PC-9 (cell line): ENCODE measurements around the gene ABI2. TPM values are rescaled to one million over a fixed set of nuclear protein-coding genes. Genes with fewer than 3 reads are reported as not detected.

Experiments used
- BruUV-seq: library from RNA; stranded (reverse); fragments of 400-500 nt; replicated peaks from 2 replicates; lab custom pipeline; 2021; lab: Mats Ljungman, UMichigan
- CTCF ChIA-PET: fragments of 300-600 bp; sonication (Branson Sonifier 250); formaldehyde crosslinking; loops from one replicate; lab custom pipeline; 2022; ENCODE audit warnings: antibody characterized with exemption; lab: Charles Lee
- POLR2A ChIA-PET: fragments of 300-600 bp; sonication (Branson Sonifier 250); formaldehyde crosslinking; loops from one replicate; lab custom pipeline; 2022; ENCODE audit warnings: antibody characterized with exemption; ENCODE audit not compliant: unreplicated experiment; lab: Charles Lee
- DNase-seq, 2 experiments: peaks; one replicate each; pipeline versions ENCODE4 v3.0.0 to v3.0.0-alpha.2; 2015 to 2022; ENCODE audit warnings: mixed read lengths in 1 of 2
- H2AFZ ChIP-seq: fragments of 200-600 bp; sonication (generic); 2 replicates; pipeline ENCODE4 v1.8.1; 2017; ENCODE audit warnings: antibody characterized with exemption
- H3F3A ChIP-seq: fragments of 200-600 bp; sonication (generic); 2 replicates; pipeline ENCODE4 v1.8.1; 2017; ENCODE audit warnings: antibody characterized with exemption, mild to moderate bottlenecking, low read depth; ENCODE audit not compliant: insufficient read depth
- H3K27ac ChIP-seq: fragments of 200-600 bp; sonication (generic); 2 replicates; pipeline ENCODE4 v1.6.1; 2016; ENCODE audit warnings: mixed run types
- H3K27me3 ChIP-seq: fragments of 200-600 bp; sonication (generic); 2 replicates; pipeline ENCODE4 v1.6.1; 2016; ENCODE audit warnings: low read depth, mixed run types; ENCODE audit not compliant: insufficient read depth
- H3K36me3 ChIP-seq: fragments of 200-600 bp; sonication (generic); 2 replicates; pipeline ENCODE4 v1.6.1; 2016; ENCODE audit warnings: low read depth, mixed run types
- H3K4me1 ChIP-seq: fragments of 200-600 bp; sonication (generic); replicated peaks from 2 replicates; pipeline ENCODE4 v1.6.1; 2016; ENCODE audit warnings: mixed run types; ENCODE audit not compliant: insufficient read depth
- H3K4me2 ChIP-seq: fragments of 200-600 bp; sonication (generic); 2 replicates; pipeline ENCODE4 v1.6.1; 2017; ENCODE audit warnings: mixed run types
- H3K4me3 ChIP-seq: fragments of 200-600 bp; sonication (generic); 2 replicates; pipeline ENCODE4 v1.6.1; 2016; ENCODE audit warnings: mixed run types
- H3K79me2 ChIP-seq: fragments of 200-600 bp; sonication (generic); 2 replicates; pipeline ENCODE4 v1.6.1; 2017; ENCODE audit warnings: low read depth, mixed run types
- H3K9me2 ChIP-seq: fragments of 200-600 bp; sonication (generic); 2 replicates; pipeline ENCODE4 v1.8.1; 2017; ENCODE audit warnings: mild to moderate bottlenecking; ENCODE audit not compliant: insufficient read depth
- H3K9me3 ChIP-seq: fragments of 200-600 bp; sonication (generic); 2 replicates; pipeline ENCODE4 v1.8.1; 2016; ENCODE audit warnings: low read depth; ENCODE audit not compliant: insufficient read depth
- H4K20me1 ChIP-seq: fragments of 200-600 bp; sonication (generic); 2 replicates; pipeline ENCODE4 v1.8.1; 2017; ENCODE audit not compliant: insufficient read depth
- EZH2 ChIP-seq: fragments of 200-600 bp; sonication (generic); IDR thresholded peaks from 2 replicates; pipeline ENCODE4 v1.8.0; 2017; ENCODE audit warnings: antibody characterized with exemption, low read depth
- intact Hi-C: fragments of 100-400 bp; cut with micrococcal nuclease; formaldehyde crosslinking; loops from one replicate; pipeline ENCODE4 v1.10.0; 2022; ENCODE audit not compliant: unreplicated experiment
- total RNA-seq: library from RNA; stranded (reverse); gene quantifications from 2 replicates; pipeline ENCODE4 v1.2.3, GENCODE V29; 2021
- TF ChIP-seq, protein P1 (sequence below): fragments of 200-600 bp; sonication (generic); conservative IDR thresholded peaks from 2 replicates; pipeline ENCODE4 v1.6.1; 2017; ENCODE audit warnings: mixed run types, antibody characterized with exemption, mild to moderate bottlenecking, moderate library complexity

The ABI2 gene
- total RNA-seq, 1 experiment from 2014 or later = 54.3 TPM

DNA sequence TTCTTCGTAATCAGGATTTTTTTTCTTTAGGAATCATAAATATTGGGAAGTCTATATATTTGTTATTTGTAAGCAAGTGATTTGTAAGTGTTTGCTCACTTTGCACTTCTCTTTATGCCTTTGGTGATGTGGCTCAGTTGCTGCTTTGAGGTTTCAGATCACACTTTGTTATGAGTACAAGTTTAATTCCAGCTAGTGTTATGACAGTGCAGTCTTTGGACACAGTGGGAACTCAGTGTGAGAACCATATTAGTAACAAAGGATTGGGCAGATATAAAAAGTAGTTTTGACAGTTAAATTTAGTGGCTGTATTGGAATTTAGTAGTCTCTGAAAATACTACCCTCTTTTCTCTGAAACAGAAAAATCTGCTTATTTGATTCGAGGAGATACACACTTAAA is 67.7 kb downstream of the ABI2 start:
- POLR2A ChIA-PET = no interaction called here

DNA sequence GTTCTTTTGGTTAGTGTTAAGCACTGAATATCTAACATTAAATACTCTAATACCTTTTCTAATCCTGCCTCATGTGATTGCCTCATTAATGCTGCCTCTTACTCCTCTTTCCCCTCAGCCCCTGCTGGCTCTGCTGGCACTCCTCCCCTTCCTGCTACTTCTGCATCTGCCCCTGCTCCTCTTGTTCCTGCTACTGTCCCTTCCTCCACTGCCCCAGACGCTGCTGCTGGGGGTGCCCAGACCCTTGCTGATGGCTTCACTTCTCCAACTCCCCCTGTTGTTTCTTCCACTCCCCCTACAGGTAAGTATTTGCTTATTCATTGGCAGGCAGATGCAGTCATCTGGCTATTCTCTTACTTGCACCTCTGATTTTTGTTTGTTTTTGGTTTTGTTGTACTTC is 68.5 kb downstream of the ABI2 start:
- TF ChIP-seq, protein P1, sequence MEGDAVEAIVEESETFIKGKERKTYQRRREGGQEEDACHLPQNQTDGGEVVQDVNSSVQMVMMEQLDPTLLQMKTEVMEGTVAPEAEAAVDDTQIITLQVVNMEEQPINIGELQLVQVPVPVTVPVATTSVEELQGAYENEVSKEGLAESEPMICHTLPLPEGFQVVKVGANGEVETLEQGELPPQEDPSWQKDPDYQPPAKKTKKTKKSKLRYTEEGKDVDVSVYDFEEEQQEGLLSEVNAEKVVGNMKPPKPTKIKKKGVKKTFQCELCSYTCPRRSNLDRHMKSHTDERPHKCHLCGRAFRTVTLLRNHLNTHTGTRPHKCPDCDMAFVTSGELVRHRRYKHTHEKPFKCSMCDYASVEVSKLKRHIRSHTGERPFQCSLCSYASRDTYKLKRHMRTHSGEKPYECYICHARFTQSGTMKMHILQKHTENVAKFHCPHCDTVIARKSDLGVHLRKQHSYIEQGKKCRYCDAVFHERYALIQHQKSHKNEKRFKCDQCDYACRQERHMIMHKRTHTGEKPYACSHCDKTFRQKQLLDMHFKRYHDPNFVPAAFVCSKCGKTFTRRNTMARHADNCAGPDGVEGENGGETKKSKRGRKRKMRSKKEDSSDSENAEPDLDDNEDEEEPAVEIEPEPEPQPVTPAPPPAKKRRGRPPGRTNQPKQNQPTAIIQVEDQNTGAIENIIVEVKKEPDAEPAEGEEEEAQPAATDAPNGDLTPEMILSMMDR = no peak
- no peak for TF ChIP-seq EZH2
- no peak overlapping the region for H3K27ac ChIP-seq
- H3K79me2 ChIP-seq = no peaks in the 10 kb centered on the region
- no peaks in the 10 kb centered on the region for H3K9me3 ChIP-seq
- BruUV-seq = no TSS peak
- no peak for DNase-seq
- H3K4me1 ChIP-seq = peaks cover 15% of the 10 kb centered on the region
- no peaks in the 10 kb centered on the region for H3K27me3 ChIP-seq
- H3K4me2 ChIP-seq = no peak overlapping the region
- intact Hi-C loops = no loop called here
- ChIA-PET CTCF (no interaction called here), POLR2A (no interaction called here)
- H3K9me2 ChIP-seq = no peaks in the 10 kb centered on the region
- no peaks in the 10 kb centered on the region for H3K36me3 ChIP-seq
- H3K4me3 ChIP-seq = no peak overlapping the region
- 0 out of 2 replicates have a peak, but pooled peaks cover 10% of the 10 kb centered on the region for H3F3A ChIP-seq
- no peaks in the 10 kb centered on the region for H4K20me1 ChIP-seq
- H2AFZ ChIP-seq = no peak overlapping the region

More for the DNA sequence above, 67.7 kb downstream of the ABI2 start:
- Histone ChIP-seq H3K9me2 (no peaks in the 10 kb centered on the region), H3K9me3 (no peaks in the 10 kb centered on the region), H3K4me3 (no peak overlapping the region), H3K4me2 (no peak overlapping the region), H2AFZ (no peak overlapping the region), H3K27me3 (no peaks in the 10 kb centered on the region), H3K27ac (no peak overlapping the region), H3K79me2 (no peaks in the 10 kb centered on the region), H3K4me1 (peaks cover 7% of the 10 kb centered on the region), H4K20me1 (no peaks in the 10 kb centered on the region), H3K36me3 (no peaks in the 10 kb centered on the region), H3F3A (0 out of 2 replicates have a peak, but pooled peaks cover 6% of the 10 kb centered on the region)
- CTCF ChIA-PET = no interaction called here
- DNase-seq = no peak
- intact Hi-C loops = no loop called here
- TF ChIP-seq EZH2 = no peak
- no TSS peak for BruUV-seq

DNA sequence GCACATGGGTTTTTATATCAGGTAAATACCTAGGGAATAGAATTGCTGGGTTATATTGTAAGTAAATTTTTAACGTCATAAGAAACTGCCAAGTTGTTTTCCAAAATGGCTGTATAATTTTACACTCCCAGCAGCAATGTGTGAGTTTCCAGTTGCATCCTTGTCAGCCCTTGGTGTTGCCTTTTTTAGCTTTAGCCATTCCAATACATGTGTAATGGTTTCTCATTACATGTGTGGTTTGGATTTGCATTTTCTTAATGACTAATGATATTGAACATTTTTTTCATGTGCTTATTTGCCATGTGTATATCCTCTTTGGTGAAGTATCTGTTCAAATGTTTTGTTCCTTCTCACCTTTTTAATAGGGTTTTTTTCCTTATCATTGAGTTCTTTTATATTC is 70.8 kb downstream of the ABI2 start:
- CTCF ChIA-PET = no interaction called here
- no TSS peak for BruUV-seq
- intact Hi-C loops = no loop called here

More for the DNA sequence above, 70.8 kb downstream of the ABI2 start:
- H3K27me3 ChIP-seq = no peaks in the 10 kb centered on the region
- no peak overlapping the region for H2AFZ ChIP-seq
- H3K79me2 ChIP-seq = no peaks in the 10 kb centered on the region
- peaks cover 39% of the 10 kb centered on the region for H3K4me1 ChIP-seq
- DNase-seq = no peak
- no peaks in the 10 kb centered on the region; the same call in 1 of the 2 replicates for H3K9me3 ChIP-seq
- H3K36me3 ChIP-seq = no peaks in the 10 kb centered on the region
- TF ChIP-seq, protein P1 = no peak
- no peak for TF ChIP-seq EZH2
- no peak overlapping the region for H3K4me2 ChIP-seq
- no peaks in the 10 kb centered on the region for H3K9me2 ChIP-seq
- H3K4me3 ChIP-seq = no peak overlapping the region
- POLR2A ChIA-PET = no interaction called here
- H3K27ac ChIP-seq = no peak overlapping the region
- H4K20me1 ChIP-seq = no peaks in the 10 kb centered on the region
- 0 out of 2 replicates have a peak, but pooled peaks cover 10% of the 10 kb centered on the region for H3F3A ChIP-seq
